HG03280 (cell line): ENCODE results near the gene SLC45A1.
A peak's percentile ranks its signal among the peaks of the same experiment; 100 is the strongest.

Experiments
- ATAC-seq: cut with Tn5 transposase; IDR thresholded peaks from one replicate; pipeline ENCODE4 v1.9.1; 2021; ENCODE audit warnings: mild to moderate bottlenecking, moderate library complexity; ENCODE audit not compliant: unreplicated experiment

The SLC45A1 gene

DNA sequence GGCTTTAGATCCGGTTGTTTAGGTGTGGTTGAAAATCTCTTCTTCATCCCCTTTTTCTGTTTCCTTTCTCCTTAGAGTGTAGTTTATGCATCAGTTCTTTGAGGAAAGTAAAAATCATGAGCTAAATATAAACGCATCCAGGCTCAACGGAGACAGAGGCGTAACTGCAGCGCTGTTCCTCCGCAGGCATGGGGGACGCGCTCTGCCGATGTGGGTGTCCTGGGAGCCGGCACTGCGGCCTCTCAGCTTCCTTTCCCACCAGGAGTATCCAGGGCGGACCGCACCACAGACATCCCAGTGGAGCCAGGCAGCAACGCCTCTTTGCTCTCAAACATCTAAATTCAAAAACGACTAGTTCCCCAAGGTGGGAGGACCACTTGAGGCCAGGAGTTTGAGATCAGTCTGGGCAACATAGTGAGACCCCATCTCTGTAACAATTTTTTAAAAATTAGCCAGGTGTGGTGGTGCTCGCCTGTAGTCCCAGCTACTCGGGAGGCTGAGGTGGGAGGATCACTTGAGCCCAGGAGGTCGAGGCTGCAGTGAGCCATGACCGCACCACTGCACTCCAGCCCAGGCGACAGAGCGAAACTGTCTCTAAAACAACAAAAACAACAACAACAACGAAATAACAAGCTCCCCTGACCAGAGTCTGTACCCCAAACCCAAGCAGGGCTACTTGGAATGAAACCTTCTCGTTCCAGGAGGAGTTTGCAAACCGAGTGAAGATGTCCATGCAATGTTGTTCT lies 16.4 kb downstream of the SLC45A1 start:
- no peak for ATAC-seq

DNA sequence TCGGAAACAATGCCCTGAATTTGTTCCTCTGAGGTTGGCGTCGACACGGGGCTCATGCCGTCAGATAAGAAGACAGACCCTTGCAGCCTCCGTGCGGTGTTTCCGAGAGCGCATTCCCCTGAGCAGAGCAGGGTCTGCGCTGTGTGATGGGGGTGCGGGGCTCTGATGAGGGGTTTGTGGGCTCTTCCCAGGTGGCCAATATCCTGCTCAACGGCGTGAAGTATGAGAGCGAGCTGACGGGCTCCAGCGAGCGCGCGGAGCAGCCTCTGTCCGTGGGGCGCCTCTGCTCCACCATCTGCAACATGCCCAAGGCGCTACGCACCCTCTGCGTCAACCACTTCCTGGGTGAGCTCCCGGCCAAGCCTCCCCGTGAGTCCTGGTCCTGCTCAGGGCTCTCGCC lies 17.3 kb downstream of the SLC45A1 start:
- ATAC-seq = no peak

GRCh38 chr1:8337776-8338525 lies 20.0 kb downstream of the SLC45A1 start:
- no peak for ATAC-seq

- ATAC-seq = no peak
Observed at GRCh38 chr1:8338526-8339202, 20.8 kb downstream of the SLC45A1 start.

GRCh38 chr1:8339203-8339600 lies 21.3 kb downstream of the SLC45A1 start:
- ATAC-seq = no peak

DNA sequence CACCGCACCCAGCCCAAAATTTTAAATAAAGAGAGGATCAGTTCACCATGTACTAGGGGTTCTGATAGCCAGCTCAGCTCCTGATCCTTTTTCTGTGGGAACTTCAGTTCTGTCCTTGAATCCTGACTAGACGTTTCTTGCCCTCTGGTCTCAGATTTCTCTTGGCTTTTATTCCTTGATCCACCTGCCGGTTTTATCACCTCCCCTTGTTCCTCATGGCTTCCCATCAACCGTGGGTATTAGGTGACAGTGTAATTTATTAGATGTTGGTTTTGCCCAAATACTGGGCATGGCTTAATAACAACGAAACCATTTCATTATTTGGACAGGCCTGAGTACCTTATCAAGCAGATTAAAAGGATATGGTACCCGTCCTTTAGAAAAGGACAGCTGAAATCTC lies 22.5 kb downstream of the SLC45A1 start:
- ATAC-seq = no peak

DNA sequence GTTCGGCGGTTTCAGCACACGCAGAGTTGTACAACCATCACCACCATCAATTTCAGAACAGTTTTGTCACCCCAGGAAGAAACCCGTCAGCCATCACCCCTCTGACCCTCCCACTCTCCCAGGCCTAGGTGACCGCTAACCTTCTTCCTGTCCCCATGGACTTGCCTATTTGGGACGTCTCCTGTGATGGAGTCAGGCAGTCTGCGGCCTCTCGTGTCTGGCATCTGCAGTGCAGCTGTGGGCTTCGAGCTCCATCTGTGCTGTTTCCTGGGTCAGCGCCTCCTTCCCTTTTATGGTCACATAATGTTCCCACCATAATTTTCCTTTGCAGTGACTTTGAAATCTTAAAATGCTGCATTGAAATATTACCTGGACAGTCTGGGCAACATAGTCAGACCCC lies 24.4 kb downstream of the SLC45A1 start:
- ATAC-seq = no peak

- no peak for ATAC-seq
Observed at GRCh38 chr1:8343044-8343443, 25.1 kb downstream of the SLC45A1 start.

DNA sequence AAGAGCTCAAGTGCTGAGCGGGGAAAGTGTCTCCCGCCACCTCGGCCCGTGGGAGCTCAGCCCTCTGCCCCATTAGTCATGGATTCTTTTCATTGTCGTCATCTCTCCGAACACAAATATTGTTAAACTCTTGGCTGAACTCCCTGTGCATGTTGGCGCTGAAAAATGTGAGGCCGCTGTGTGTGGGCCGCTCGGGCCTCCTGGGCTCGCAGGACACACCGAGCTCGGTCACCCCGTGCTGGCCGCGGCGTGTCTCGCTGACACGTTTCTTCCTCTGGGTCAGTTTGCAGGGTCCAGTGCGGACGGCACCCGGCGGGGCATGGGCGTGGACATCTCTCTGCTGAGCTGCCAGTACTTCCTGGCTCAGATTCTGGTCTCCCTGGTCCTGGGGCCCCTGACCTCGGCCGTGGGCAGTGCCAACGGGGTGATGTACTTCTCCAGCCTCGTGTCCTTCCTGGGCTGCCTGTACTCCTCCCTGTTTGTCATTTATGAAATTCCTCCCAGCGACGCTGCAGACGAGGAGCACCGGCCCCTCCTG lies 25.6 kb downstream of the SLC45A1 start:
- ATAC-seq = no peak

DNA sequence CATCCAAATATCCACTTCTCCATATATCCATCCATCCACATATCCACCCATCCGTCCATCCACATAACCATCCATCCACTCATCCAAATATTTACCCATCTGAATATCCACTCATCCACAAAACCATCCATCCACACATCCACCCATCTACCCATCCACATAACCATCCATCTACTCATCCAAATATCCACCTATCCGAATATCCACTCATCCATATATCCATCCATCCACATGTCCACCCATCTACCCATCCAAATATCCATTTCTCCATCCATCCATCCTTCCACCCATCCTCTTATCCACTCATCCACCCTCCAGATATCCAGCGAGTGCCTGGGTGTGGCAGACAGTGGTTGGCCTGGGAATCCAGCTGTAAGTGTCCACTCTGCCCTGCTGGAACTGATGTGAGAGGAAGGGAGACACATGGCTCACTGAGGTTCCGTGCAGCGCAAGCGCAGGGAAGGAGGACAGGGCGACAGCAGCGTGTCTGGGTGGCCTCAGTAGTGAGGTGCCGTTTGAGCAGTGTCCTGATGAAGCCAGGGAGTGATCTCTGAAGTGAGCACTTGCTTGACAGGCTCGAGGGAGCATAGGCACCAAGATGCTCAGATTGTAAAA lies 27.1 kb downstream of the SLC45A1 start:
- ATAC-seq = no peak

- no peak for ATAC-seq
Observed at GRCh38 chr1:8345621-8346415, 27.9 kb downstream of the SLC45A1 start.

DNA sequence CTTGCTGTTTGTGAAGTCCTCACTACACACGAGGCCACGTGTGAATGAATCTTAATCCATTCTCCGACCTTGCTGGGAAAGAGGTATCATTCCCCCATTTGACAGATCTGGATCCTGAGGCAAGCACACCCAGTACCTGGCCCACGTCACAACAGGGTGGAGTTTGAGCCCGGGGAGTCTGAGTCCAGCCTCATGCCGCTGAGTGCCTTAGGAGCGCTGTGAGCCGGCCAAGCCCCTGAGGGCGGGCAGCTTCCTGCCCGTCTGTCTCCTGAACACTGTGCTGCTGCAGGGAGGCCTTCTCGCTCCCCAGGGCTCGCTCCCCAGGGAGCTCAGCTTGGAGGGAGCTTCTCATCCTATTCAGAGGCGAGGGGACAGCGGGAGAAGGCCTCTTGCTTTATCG lies 29.7 kb downstream of the SLC45A1 start:
- no peak for ATAC-seq

DNA sequence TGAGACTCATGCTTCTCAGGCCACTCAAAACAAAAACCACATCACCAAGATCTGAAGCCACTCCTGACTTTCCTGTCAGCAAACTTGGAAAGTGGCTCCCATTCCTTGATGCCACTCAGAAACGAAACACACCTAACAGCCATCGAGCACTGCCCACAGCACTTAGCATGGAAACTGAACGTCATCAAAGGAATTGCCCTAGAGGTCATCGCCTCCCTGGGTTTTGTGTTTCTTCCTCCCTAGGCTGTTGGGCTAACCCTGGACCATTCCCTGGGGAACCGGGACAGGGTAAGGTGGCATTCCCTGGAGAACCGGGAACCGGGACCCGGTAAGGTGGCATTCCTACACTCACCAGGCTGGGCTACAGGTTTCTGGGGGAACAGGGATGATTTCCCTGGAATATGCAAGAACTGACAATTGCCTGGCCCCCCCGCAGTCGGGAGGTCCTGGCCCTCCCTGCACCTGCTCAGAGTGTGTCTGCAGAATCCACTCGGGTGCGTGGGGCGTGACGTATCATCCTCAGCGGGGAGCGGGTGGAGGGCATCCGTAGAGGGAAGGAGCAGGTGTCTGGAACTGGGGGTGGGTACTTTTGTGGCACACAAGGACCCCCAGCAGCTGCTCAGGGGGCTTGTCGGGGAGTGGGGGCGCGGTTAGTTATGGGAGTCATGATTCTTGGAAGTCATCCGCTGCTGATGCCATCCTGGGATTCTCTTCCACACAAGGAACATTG lies 30.3 kb downstream of the SLC45A1 start:
- ATAC-seq = no peak

GRCh38 chr1:8348777-8349472 lies 31.0 kb downstream of the SLC45A1 start:
- ATAC-seq = peak; percentile 57

DNA sequence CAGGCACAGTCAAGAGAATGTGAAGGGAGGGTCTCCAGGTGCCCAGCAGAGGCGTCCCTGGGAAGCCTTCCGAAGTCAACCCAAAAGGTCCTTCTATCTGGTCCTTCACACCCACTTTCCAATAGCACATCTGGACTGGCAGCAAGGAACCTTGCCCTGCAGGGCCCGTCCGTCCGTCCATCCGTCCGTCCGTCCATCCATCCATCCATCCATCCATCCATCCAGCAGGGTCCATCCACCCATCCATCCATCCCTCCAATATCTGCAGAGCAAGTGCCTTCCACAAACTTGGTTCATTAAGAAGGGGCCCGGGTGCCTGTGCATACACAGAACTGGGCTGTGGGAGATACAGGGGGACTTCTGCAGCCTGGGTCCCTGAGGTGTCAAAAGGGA lies 31.6 kb downstream of the SLC45A1 start:
- ATAC-seq = no peak

DNA sequence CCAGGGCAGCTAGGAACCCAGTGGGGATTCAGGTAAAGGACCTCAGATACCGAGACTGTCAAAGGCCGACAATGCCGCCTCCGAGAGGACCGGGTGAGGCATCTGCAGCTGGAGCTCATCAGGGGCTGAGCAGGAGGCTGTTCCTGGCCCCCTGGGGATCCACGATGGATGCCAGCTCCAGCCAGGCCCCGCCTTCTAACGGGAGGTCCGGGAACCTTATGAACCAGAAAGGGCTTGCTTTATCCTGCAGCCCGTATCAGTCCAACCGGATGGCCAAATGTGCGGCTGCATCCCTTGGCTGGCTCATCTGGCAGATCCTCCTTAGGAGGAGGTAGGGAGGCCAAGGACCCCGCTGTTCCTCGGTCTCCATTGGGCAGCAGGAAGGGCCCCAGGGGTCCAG lies 32.0 kb downstream of the SLC45A1 start:
- ATAC-seq = no peak

DNA sequence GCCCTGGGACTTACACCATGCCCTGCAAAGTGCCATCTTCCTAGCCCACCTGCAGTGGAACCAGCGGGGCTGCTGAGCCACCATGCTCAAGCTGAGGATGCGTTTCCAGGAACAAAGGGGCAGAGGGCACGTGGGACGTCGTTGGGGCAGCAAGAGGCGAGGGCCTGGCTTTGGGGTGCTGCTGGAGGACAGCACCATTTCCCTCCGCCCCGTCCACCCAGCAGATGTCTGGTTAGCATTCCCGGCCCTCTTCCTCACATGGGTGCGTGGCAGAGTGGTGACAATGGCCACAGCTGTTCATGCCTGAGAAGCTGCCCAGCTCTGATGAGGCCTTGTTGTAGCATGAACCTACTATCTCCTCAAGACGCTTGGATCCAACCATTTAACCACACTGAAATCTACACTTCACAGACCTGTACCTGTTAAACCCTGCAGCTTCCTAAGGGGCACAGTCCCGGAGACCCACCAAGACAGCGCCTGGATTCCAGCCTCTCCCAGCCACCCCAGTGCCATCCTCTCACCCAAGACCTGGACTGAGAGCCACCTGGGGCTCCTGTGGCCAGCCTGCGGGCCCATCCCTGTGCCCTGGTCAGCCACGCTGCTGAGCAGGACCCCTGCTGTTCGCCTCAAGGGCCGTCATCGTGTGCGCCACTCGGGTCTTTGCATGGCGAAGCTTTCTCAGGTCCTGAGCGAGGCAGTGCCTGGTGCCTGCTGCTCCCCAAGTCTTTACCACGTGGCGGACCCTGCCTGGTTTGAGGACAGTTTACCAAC lies 33.2 kb downstream of the SLC45A1 start:
- ATAC-seq = no peak

DNA sequence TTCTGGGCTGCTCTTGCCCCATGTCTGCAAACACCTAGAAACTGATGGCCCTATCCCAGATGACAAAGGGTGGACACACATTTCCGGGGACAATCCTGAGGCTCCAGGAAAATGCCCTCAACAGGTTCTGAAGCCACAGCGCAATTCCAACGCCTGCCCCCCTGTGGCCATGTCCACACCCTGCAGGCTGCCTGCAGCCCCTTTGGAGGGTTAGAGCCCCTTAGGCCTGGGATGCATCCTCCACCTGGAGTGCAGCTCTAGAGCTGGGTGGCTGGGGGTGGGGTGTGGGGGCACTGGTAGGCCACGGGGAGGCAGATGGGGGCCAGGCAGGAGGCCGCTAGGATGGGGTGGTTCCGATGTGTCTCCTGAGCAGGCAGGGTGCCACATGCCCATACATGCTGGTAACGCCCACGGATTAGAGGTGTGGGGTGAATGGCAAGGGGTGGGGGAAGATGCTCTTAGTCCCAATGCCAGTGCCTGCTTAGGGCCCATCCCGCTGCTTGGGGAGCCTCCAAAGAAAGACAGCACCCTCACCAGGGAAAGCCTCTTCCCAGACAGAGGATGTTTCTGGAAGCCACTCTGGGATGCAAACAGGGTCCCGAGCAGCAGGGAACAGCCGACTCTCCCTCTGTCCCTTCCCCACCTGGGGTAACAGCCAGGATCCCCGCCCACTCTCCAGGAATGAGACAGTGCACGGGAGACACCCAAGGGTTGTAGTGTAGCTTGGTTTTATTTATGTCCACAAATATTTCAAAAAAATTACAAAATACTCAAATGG lies 34.0 kb downstream of the SLC45A1 start:
- ATAC-seq = no peak
